Fibroblast of the aortic adventitia (primary cell): ENCODE measurements around the gene HDAC3. TPM values are rescaled to one million over a fixed set of nuclear protein-coding genes. Genes with fewer than 3 reads are reported as not detected.

Experiments
- DNase-seq: peaks from one replicate; pipeline ENCODE4 v3.0.0-alpha.2; 2010; ENCODE audit warnings: low read depth
- H3K4me3 ChIP-seq: 2 replicates; pipeline ENCODE4 v1.5.1; 2011; ENCODE audit warnings: low read depth, mild to moderate bottlenecking, control low read depth, low read length, moderate library complexity
- CTCF ChIP-seq: IDR thresholded peaks from 2 replicates; pipeline ENCODE4 v1.5.1; 2011; ENCODE audit warnings: mild to moderate bottlenecking, low read length, control low read depth, inconsistent platforms; ENCODE audit not compliant: insufficient read depth
- total RNA-seq: library from RNA; depleted of rRNA; stranded (reverse); fragments of >200 nt; gene quantifications from 2 replicates; pipeline ENCODE4 v1.2.3, GENCODE V29; 2012; ENCODE audit warnings: low replicate concordance

The HDAC3 gene
- total RNA-seq, 1 donor: 48.4 TPM

- DNase-seq: no peak
- no peak overlapping the region for H3K4me3 ChIP-seq
- TF ChIP-seq CTCF: no peak
These were observed 28.1 kb downstream of the HDAC3 start for GRCh38 chr5:141608557-141608956.

DNA sequence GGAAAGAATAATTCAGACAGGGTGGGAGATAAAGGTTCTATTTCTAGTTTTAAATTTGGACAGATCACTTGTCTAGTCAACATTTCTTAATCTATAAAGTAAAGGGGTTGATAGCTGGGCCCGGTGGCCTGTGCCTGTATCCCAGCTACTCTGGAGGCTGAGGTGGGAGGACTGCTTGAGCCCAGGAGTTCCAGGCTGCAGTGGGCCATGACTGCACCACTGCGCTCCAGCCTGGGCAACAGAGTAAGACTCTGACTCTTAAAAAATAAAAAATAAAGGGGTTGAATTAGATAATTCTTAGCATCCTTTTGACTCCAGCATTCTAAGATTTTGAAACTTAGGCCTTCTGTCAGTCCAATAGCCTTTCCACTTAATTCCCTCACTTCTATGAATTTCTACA, 28.6 kb downstream of the HDAC3 start:
- no peak overlapping the region for H3K4me3 ChIP-seq
- DNase-seq: no peak
- TF ChIP-seq CTCF: no peak

- peak; percentile 11 for TF ChIP-seq CTCF
- no peak overlapping the region for H3K4me3 ChIP-seq
- DNase-seq: peak; percentile 82
These were observed 30.9 kb downstream of the HDAC3 start for GRCh38 chr5:141605523-141606277.

DNA sequence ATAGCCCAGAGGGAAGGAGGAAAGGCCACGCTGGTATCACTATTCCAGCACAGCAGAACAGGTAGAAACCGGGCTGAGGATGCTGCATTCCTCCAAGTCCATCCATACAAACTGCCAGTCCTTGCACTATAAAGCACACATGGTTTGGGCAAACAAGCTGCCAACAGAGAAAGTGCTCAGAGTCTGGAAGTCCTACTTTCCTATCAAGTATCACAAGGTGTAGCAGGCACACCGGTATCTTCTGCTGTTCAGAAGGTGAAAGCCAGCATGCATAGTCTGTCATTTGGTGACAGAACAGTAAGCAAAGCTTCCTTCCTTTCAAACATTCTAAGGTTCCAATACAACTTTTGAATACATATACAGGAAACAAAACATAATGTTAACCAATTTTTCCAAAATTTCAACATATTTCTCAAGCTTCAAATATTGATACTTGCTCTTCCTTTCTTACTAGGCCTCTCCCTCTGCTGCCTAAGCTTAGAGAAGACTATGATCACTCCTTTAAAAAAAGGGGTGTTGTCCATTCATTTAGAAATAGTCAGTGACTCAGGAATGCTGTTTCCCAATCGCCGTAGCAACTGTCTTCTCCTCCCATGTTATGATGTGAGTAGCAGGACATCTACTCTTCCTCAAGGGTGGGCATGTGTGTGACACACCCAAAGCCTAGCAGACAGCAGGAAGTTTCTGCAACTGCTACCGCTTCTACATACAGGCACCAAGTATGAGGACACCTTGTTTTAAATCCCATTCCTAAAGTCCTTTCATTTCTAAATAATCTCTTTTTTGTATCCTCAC, 32.5 kb downstream of the HDAC3 start:
- DNase-seq: peak; percentile 92
- TF ChIP-seq CTCF: no peak
- H3K4me3 ChIP-seq: peak overlapping the region; percentile 34

GRCh38 chr5:141602606-141603005, 34.0 kb downstream of the HDAC3 start:
- no peak for DNase-seq
- no peak for TF ChIP-seq CTCF
- no peak overlapping the region for H3K4me3 ChIP-seq

DNA sequence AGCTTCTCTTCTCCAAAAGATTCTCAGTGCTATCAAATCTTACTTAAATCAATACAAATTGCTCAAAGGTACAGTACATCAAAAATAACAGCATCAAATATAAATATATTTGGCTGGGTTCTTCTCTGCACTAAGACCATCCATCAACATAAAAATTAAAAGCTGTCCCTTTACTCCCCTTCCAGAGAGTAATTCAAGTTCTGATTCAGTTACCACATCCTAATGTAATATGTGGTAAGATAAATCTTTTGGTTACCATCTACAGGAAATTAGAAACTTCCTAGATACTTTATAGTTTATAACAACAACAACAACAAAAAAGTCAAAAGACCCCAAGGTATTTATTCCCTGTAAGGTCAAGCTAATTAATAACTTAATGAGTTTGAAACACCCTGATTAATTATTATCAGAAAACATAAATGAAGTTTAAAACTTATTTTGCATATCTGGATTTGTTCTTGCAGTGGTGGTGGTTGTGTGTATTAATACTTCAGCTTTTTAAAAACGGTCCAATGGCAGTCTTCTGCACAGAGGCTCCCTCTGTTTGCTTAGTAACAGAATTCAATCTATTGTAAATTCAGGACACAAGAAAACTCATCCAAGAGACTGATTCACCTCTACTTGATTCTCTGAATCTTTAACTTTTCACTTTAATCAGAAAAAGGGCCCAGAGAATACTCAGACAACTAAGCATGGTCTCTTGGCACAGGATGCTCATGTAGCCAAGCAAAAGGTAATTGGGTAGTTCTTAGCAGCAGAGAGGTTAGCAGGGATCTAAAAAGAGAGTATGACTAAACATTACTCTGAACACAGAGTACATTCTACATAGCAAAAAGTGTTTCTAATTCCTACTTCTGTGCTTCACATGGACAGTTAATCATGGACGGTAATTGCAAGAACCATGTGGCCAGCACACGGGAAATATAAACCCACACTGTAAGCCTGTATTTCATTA, 38.0 kb downstream of the HDAC3 start:
- TF ChIP-seq CTCF: no peak
- peak; percentile 34 for DNase-seq
- no peak overlapping the region for H3K4me3 ChIP-seq
